GM19025 (cell line): Measurements from ENCODE around the gene ITGB5.
"Not testable (repeated sequence)": the region's sequence is repeated elsewhere in the genome, so short reads cannot be mapped to it uniquely, and the experiment has no call there.

Experiments used
- ATAC-seq: cut with Tn5 transposase; IDR thresholded peaks from one replicate; pipeline ENCODE4 v1.9.1; 2021; ENCODE audit warnings: mild to moderate bottlenecking, low read depth, moderate library complexity; ENCODE audit not compliant: unreplicated experiment

The ITGB5 gene

GRCh38 chr3:124793054-124793739 lies 94.0 kb downstream of the ITGB5 start:
- no peak for ATAC-seq

- no peak for ATAC-seq
Observed at GRCh38 chr3:124792341-124793040, 94.7 kb downstream of the ITGB5 start.

GRCh38 chr3:124791639-124792151 lies 95.5 kb downstream of the ITGB5 start:
- ATAC-seq = no peak

GRCh38 chr3:124791142-124791541 lies 96.0 kb downstream of the ITGB5 start:
- no peak for ATAC-seq

GRCh38 chr3:124789103-124789502 lies 98.1 kb downstream of the ITGB5 start:
- ATAC-seq = not testable (repeated sequence)

- ATAC-seq = no peak
Observed at GRCh38 chr3:124788254-124788745, 98.9 kb downstream of the ITGB5 start.

GRCh38 chr3:124787476-124788195 lies 99.5 kb downstream of the ITGB5 start:
- no peak for ATAC-seq

- no peak for ATAC-seq
Observed at GRCh38 chr3:124786511-124787241, 100.5 kb downstream of the ITGB5 start.

GRCh38 chr3:124785973-124786372 lies 101.2 kb downstream of the ITGB5 start:
- no peak for ATAC-seq

- ATAC-seq = no peak
Observed at GRCh38 chr3:124784686-124785382, 102.3 kb downstream of the ITGB5 start.

GRCh38 chr3:124783696-124784095 lies 103.5 kb downstream of the ITGB5 start:
- ATAC-seq = no peak

GRCh38 chr3:124782377-124782712 lies 104.8 kb downstream of the ITGB5 start:
- not testable (repeated sequence) for ATAC-seq

- no peak for ATAC-seq
Observed at GRCh38 chr3:124781476-124782376, 105.4 kb downstream of the ITGB5 start.

GRCh38 chr3:124780761-124781475 lies 106.2 kb downstream of the ITGB5 start:
- no peak for ATAC-seq

- no peak for ATAC-seq
Observed at GRCh38 chr3:124780356-124780755, 106.8 kb downstream of the ITGB5 start.

GRCh38 chr3:124779751-124780191 lies 107.4 kb downstream of the ITGB5 start:
- no peak for ATAC-seq

- no peak for ATAC-seq
Observed at GRCh38 chr3:124779116-124779515, 108.0 kb downstream of the ITGB5 start.

GRCh38 chr3:124777762-124778470 lies 109.2 kb downstream of the ITGB5 start:
- ATAC-seq = no peak
